RKO (cell line): ENCODE measurements around the gene POLD1.
A peak's percentile ranks its signal among the peaks of the same experiment; 100 is the strongest.
"Not testable (repeated sequence)": the region's sequence is repeated elsewhere in the genome, so short reads cannot be mapped to it uniquely, and the experiment has no call there.

Experiments used
- DNase-seq: peaks from one replicate; pipeline ENCODE4 v3.0.0-alpha.2; 2016; ENCODE audit warnings: low spot score

POLD1 gene

GRCh38 chr19:50435627-50436026 lies 51.5 kb downstream of the POLD1 start:
- DNase-seq, result no peak

GRCh38 chr19:50437862-50438449 lies 53.8 kb downstream of the POLD1 start:
- no peak for DNase-seq

DNA sequence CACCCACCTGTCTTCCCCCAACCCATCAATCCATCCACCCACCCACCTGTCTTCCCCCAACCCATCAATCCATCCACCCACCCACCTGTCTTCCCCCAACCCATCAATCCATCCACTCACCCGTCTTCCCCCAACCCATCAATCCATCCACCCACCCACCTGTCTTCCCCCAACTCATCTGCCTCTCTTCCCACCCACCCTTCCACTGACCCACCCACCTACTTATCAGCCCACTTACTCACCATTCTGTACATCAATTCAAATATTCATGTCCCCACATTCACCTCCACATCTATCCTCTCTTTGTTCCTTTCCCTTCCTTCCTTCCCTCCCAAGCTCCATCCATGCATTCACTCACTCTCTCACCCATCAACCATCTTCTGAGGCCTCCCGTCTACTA lies 55.0 kb downstream of the POLD1 start:
- not testable (repeated sequence) for DNase-seq

GRCh38 chr19:50444059-50444458 lies 59.9 kb downstream of the POLD1 start:
- DNase-seq, result no peak

- DNase-seq, result no peak
Measured at GRCh38 chr19:50447053-50447452, 62.9 kb downstream of the POLD1 start.

GRCh38 chr19:50447750-50448149 lies 63.6 kb downstream of the POLD1 start:
- no peak for DNase-seq

- no peak for DNase-seq
Measured at GRCh38 chr19:50449236-50449899, 65.2 kb downstream of the POLD1 start.

GRCh38 chr19:50450369-50451222 lies 66.4 kb downstream of the POLD1 start:
- no peak for DNase-seq

DNA sequence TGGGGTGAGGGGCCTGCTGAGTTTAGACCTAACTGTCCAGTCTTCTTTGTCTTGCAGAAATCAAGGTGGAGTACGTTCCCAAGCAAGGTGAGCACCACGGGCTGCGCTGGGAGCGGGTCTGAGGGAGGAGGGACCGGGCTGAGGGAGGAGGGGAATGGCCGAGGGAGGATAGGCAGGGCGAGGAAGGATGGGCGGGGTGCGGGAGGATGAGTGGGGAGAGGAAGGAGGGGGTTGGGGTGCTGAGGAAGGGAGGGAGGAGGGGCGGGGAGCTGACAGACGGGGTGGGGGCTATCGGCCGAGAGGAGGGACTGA lies 67.0 kb downstream of the POLD1 start:
- no peak for DNase-seq

- DNase-seq, result no peak
Measured at GRCh38 chr19:50453243-50453642, 69.1 kb downstream of the POLD1 start.

DNA sequence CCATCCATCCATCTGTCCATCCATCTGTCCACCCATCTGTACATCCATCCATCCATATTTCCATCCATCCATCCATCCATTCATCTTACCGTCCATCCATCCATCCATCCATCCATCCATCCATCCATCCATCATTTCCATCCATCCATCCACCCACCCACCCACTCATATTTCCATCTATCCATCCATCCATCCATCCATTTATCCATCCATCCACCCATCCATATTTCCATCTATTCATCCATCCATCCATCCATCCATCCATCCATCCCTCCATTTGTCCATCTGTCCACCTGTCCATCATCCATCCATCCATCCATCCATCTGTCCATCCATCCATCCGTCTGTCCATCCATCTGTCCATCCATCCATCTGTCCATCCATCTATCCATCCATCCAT lies 71.8 kb downstream of the POLD1 start:
- no peak for DNase-seq

GRCh38 chr19:50457300-50457699 lies 73.2 kb downstream of the POLD1 start:
- DNase-seq, result no peak

DNA sequence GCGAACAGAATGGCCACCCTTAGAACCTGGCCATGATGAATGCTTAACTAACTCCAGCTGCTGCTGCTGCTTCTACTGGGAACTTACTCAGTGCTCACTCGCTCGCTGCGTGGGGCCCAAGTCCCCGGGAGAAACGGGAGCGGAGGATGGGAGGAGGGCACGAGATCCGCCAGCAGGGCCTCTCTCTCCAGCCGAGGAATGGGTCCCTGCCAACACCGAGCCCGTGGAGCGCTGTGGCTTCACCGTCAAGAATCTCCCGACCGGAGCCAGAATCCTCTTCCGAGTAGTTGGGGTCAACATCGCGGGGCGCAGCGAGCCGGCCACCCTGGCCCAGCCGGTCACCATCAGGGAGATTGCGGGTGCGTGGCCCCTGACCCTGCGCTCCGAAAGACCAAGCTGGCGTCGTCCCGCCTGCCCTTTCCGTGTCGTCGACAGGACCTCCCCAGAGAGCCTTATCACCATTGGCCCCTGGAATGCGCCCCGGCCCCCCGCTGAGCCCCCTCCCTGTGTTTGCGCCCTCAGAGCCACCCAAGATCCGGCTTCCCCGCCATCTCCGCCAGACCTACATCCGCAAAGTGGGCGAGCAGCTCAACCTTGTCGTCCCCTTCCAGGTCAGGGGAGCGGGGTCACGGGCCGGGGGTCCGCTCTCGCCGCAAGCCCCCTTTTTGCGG lies 74.4 kb downstream of the POLD1 start:
- DNase-seq, result no peak

DNA sequence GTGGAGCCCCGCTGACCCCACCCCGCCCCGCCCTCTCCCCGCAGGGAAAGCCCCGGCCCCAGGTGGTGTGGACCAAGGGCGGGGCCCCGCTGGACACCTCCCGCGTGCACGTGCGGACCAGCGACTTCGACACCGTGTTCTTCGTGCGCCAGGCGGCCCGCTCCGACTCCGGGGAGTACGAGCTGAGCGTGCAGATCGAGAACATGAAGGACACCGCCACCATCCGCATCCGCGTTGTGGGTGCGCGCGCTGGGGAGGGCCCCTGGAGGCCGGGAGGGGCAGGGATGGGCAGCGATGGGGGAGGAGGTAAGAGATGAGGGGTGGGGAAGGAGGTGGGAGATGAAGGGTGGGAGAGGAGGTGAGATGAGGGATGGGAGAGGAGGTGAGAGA lies 74.9 kb downstream of the POLD1 start:
- DNase-seq, result no peak

DNA sequence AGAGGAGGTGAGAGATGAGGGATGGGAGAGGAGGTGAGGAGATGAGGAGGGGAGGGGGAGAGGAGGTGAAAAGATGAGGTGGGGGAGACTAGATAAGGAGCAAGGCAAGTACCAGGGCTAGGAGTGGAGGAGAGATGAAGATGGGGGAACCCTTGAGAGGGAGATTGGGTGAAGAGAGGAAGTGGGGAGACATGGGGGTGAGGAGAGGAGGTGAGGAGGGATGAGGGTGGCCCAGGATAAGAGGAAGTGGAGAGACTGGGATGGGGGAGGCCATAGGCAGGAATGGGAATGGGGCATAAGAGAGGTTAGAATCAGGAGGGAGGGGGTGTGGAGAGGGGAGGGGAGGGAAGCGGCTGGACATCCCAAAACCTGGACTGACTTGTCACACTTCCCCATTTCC lies 75.5 kb downstream of the POLD1 start:
- no peak for DNase-seq

GRCh38 chr19:50460161-50460765 lies 76.1 kb downstream of the POLD1 start:
- DNase-seq, result peak; percentile 51

GRCh38 chr19:50461066-50461875 lies 77.1 kb downstream of the POLD1 start:
- peak; percentile 72 for DNase-seq

- no peak for DNase-seq
Measured at GRCh38 chr19:50462970-50463369, 78.8 kb downstream of the POLD1 start.

GRCh38 chr19:50464348-50464747 lies 80.2 kb downstream of the POLD1 start:
- no peak for DNase-seq

- DNase-seq, result no peak
Measured at GRCh38 chr19:50465000-50465399, 80.9 kb downstream of the POLD1 start.

- DNase-seq, result no peak
Measured at GRCh38 chr19:50465986-50466705, 82.0 kb downstream of the POLD1 start.
